Measurements from ENCODE around the gene WDPCP. TPM values are rescaled to one million over a fixed set of nuclear protein-coding genes. Genes with fewer than 3 reads are reported as not detected.

The WDPCP gene
- total RNA-seq, 4 donors from 2014 or later: 7.2 to 47.3 (median 13.0) TPM

GRCh38 chr2:63465633-63466032 is 122.6 kb downstream of the WDPCP start:
- H3K4me3 ChIP-seq: no peak overlapping the region
- ATAC-seq: no peak
- intact Hi-C loops (cut with DNase I; ENCODE audit: low total_unique reads) (no loop called here), in situ Hi-C loops (cut with MboI; ENCODE audit: low sequenced_read_pairs in 4 of 4) (no loop called here)
- no peaks in the 10 kb centered on the region for H3K4me1 ChIP-seq
- TF ChIP-seq CTCF (IDR thresholded peaks at IDR 0.05 in 4 of 5, conservative IDR thresholded peaks at IDR 0.05 in 1 of 5) (no peak), POLR2A (IDR thresholded peaks at IDR 0.05) (no peak)
- DNase-seq: no peak
- peaks cover 0 to 28% of the 10 kb centered on the region in 2 donors for H3K36me3 ChIP-seq
- H3K27me3 ChIP-seq: no peaks in the 10 kb centered on the region
- H3K9me3 ChIP-seq: no peaks in the 10 kb centered on the region
- H3K27ac ChIP-seq: no peak overlapping the region

- in situ Hi-C loops (cut with MboI; ENCODE audit: low sequenced_read_pairs in 4 of 4) (no loop called here), intact Hi-C loops (cut with DNase I; ENCODE audit: low total_unique reads) (no loop called here)
- Histone ChIP-seq H3K4me3 (no peak overlapping the region), H3K9me3 (no peaks in the 10 kb centered on the region), H3K36me3 (peaks cover 0 to 28% of the 10 kb centered on the region in 2 donors), H3K4me1 (no peaks in the 10 kb centered on the region), H3K27me3 (no peaks in the 10 kb centered on the region), H3K27ac (no peak overlapping the region)
- ATAC-seq: no peak
- no peak for TF ChIP-seq CTCF (IDR thresholded peaks at IDR 0.05 in 4 of 5, conservative IDR thresholded peaks at IDR 0.05 in 1 of 5)
- no peak for TF ChIP-seq POLR2A (IDR thresholded peaks at IDR 0.05)
- DNase-seq: no peak
Observed at GRCh38 chr2:63463142-63463541, 125.1 kb downstream of the WDPCP start.

- Histone ChIP-seq H3K4me3 (no peak overlapping the region), H3K36me3 (no peaks in the 10 kb centered on the region), H3K4me1 (no peaks in the 10 kb centered on the region), H3K27me3 (no peaks in the 10 kb centered on the region), H3K27ac (no peak overlapping the region), H3K9me3 (no peaks in the 10 kb centered on the region)
- ATAC-seq (no peak), DNase-seq (no peak)
- TF ChIP-seq CTCF (IDR thresholded peaks at IDR 0.05 in 4 of 5, conservative IDR thresholded peaks at IDR 0.05 in 1 of 5): no peak
- no peak for TF ChIP-seq POLR2A (IDR thresholded peaks at IDR 0.05)
- in situ Hi-C loops (cut with MboI; ENCODE audit: low sequenced_read_pairs in 4 of 4) (no loop called here), intact Hi-C loops (cut with DNase I; ENCODE audit: low total_unique reads) (no loop called here)
Observed at GRCh38 chr2:63446658-63447057, 141.6 kb downstream of the WDPCP start.

- ATAC-seq: no peak
- H3K9me3 ChIP-seq: no peaks in the 10 kb centered on the region
- H3K36me3 ChIP-seq: no peaks in the 10 kb centered on the region
- H3K27me3 ChIP-seq: no peaks in the 10 kb centered on the region
- no peak overlapping the region for H3K4me3 ChIP-seq
- H3K4me1 ChIP-seq: no peaks in the 10 kb centered on the region
- in situ Hi-C loops (cut with MboI; ENCODE audit: low sequenced_read_pairs in 4 of 4): no loop called here
- no peak for DNase-seq
- intact Hi-C loops (cut with DNase I; ENCODE audit: low total_unique reads): no loop called here
- no peak overlapping the region for H3K27ac ChIP-seq
- TF ChIP-seq CTCF (IDR thresholded peaks at IDR 0.05 in 4 of 5, conservative IDR thresholded peaks at IDR 0.05 in 1 of 5): no peak
Observed at GRCh38 chr2:63444565-63445288, 143.6 kb downstream of the WDPCP start.

- H3K27ac ChIP-seq: no peak overlapping the region
- no peak for ATAC-seq
- H3K27me3 ChIP-seq: no peaks in the 10 kb centered on the region
- H3K36me3 ChIP-seq: peaks cover 0 to 11% of the 10 kb centered on the region in 2 donors
- no peak for DNase-seq
- H3K4me1 ChIP-seq: no peaks in the 10 kb centered on the region
- H3K9me3 ChIP-seq: no peaks in the 10 kb centered on the region
- TF ChIP-seq POLR2A (IDR thresholded peaks at IDR 0.05) (no peak), CTCF (IDR thresholded peaks at IDR 0.05 in 4 of 5, conservative IDR thresholded peaks at IDR 0.05 in 1 of 5) (no peak)
- intact Hi-C loops (cut with DNase I; ENCODE audit: low total_unique reads): no loop called here
- in situ Hi-C loops (cut with MboI; ENCODE audit: low sequenced_read_pairs in 4 of 4): no loop called here
- no peak overlapping the region for H3K4me3 ChIP-seq
Observed at GRCh38 chr2:63440612-63441011, 147.7 kb downstream of the WDPCP start.

Data from gastrocnemius medialis (tissue), 4 donors.